Liver (tissue), 9 donors: ENCODE data around the gene HS3ST3B1. TPM values are rescaled to one million over a fixed set of nuclear protein-coding genes. Genes with fewer than 3 reads are reported as not detected.

ENCODE experiments used
- DNase-seq: peaks from one replicate; pipeline ENCODE4 v3.0.0-alpha.2; 2017; ENCODE audit warnings: low spot score
- H3K27ac ChIP-seq, 2 donors: one replicate each; pipeline ENCODE4 v1.7.0; 2013; ENCODE audit warnings: inconsistent platforms in 2 of 2, low read length in 2 of 2, control low read depth in 1 of 2, low read depth in 1 of 2, mild to moderate bottlenecking in 1 of 2
- H3K27me3 ChIP-seq, 4 donors: one replicate each; pipeline versions ENCODE4 v1.6.1 to v1.7.0; 2013; ENCODE audit warnings: low read length in 3 of 4, inconsistent platforms in 1 of 4, mild to moderate bottlenecking in 1 of 4, moderate library complexity in 1 of 4; ENCODE audit not compliant: control insufficient read depth in 4 of 4, insufficient read depth in 4 of 4
- H3K36me3 ChIP-seq, 4 donors: one replicate each; pipeline versions ENCODE4 v1.6.1 to v1.7.0; 2013; ENCODE audit warnings: low read length in 3 of 4, mild to moderate bottlenecking in 3 of 4, low read depth in 1 of 4, moderate library complexity in 1 of 4; ENCODE audit not compliant: control insufficient read depth in 4 of 4, insufficient read depth in 3 of 4
- H3K4me1 ChIP-seq, 4 donors: one replicate each; pipeline versions ENCODE4 v1.6.1 to v1.7.0; 2013; ENCODE audit warnings: low read length in 3 of 4, mild to moderate bottlenecking in 3 of 4, moderate library complexity in 1 of 4; ENCODE audit not compliant: control insufficient read depth in 4 of 4, insufficient read depth in 4 of 4
- H3K4me3 ChIP-seq, 3 donors: one replicate each; pipeline versions ENCODE4 v1.6.1 to v1.7.0; 2013; ENCODE audit warnings: low read length in 3 of 3, control low read depth in 1 of 3, low read depth in 1 of 3, mild to moderate bottlenecking in 1 of 3
- H3K9ac ChIP-seq, 2 donors: one replicate each; pipeline ENCODE4 v1.7.0; 2013; ENCODE audit warnings: low read length in 2 of 2, mild to moderate bottlenecking in 2 of 2, moderate library complexity in 2 of 2, control low read depth in 1 of 2, low read depth in 1 of 2
- H3K9me3 ChIP-seq, 4 donors: one replicate each; pipeline versions ENCODE4 v1.6.1 to v1.7.0; 2013; ENCODE audit warnings: low read length in 3 of 4; ENCODE audit not compliant: control insufficient read depth in 4 of 4
- ATF3 ChIP-seq: IDR thresholded peaks from 2 replicates; pipeline ENCODE4 v1.6.1; 2016; ENCODE audit warnings: antibody characterized with exemption
- CTCF ChIP-seq: fragments of 150-350 bp; IDR thresholded peaks from 2 replicates; pipeline ENCODE4 v1.5.1; 2017; ENCODE audit warnings: improper control_type of control experiment, low read depth, low read length; ENCODE audit not compliant: missing input control
- EGR1 ChIP-seq, 2 donors: IDR thresholded peaks; 2 replicates each; pipeline ENCODE4 v1.6.1; 2016 to 2018; ENCODE audit warnings: antibody characterized with exemption in 2 of 2, low read depth in 2 of 2
- FOXA1 ChIP-seq: IDR thresholded peaks from 2 replicates; pipeline ENCODE4 v1.6.1; 2016; ENCODE audit warnings: antibody characterized with exemption
- FOXA2 ChIP-seq: IDR thresholded peaks from 2 replicates; pipeline ENCODE4 v1.6.1; 2016; ENCODE audit warnings: antibody characterized with exemption
- GABPA ChIP-seq, 2 donors: IDR thresholded peaks in 1 of 2; conservative IDR thresholded peaks in 1 of 2; 2 replicates each; pipeline ENCODE4 v1.6.1; 2016; ENCODE audit warnings: antibody characterized with exemption in 2 of 2, mild to moderate bottlenecking in 1 of 2, moderate library complexity in 1 of 2
- HNF4A ChIP-seq, 2 donors: conservative IDR thresholded peaks; 2 replicates each; pipeline ENCODE4 v1.6.1; 2016; ENCODE audit warnings: antibody characterized with exemption in 2 of 2, mild to moderate bottlenecking in 2 of 2
- HNF4G ChIP-seq: IDR thresholded peaks from 2 replicates; pipeline ENCODE4 v1.6.1; 2016; ENCODE audit warnings: antibody characterized with exemption
- JUND ChIP-seq, 2 donors: IDR thresholded peaks; 2 replicates each; pipeline ENCODE4 v1.6.1; 2016; ENCODE audit warnings: antibody characterized with exemption in 2 of 2
- MAX ChIP-seq: IDR thresholded peaks from 2 replicates; pipeline ENCODE4 v1.6.1; 2016; ENCODE audit warnings: antibody characterized with exemption
- NR2F2 ChIP-seq: IDR thresholded peaks from 2 replicates; pipeline ENCODE4 v1.6.1; 2016; ENCODE audit warnings: antibody characterized with exemption
- RAD21 ChIP-seq, 2 donors: IDR thresholded peaks; 2 replicates each; pipeline ENCODE4 v1.6.1; 2016; ENCODE audit warnings: antibody characterized with exemption in 2 of 2, mild to moderate bottlenecking in 2 of 2
- REST ChIP-seq: IDR thresholded peaks from 2 replicates; pipeline ENCODE4 v1.6.1; 2016; ENCODE audit warnings: antibody characterized with exemption, mild to moderate bottlenecking
- RXRA ChIP-seq, 2 donors: IDR thresholded peaks; 2 replicates each; pipeline ENCODE4 v1.6.1; 2017 to 2018; ENCODE audit warnings: antibody characterized with exemption in 2 of 2, mild to moderate bottlenecking in 1 of 2
- SP1 ChIP-seq: IDR thresholded peaks from 2 replicates; pipeline ENCODE4 v1.6.1; 2018; ENCODE audit warnings: antibody characterized with exemption, mild to moderate bottlenecking
- TAF1 ChIP-seq: conservative IDR thresholded peaks from 2 replicates; pipeline ENCODE4 v1.6.1; 2016; ENCODE audit warnings: antibody characterized with exemption, mild to moderate bottlenecking
- YY1 ChIP-seq: IDR thresholded peaks from 2 replicates; pipeline ENCODE4 v1.6.1; 2016; ENCODE audit warnings: antibody characterized with exemption, mild to moderate bottlenecking
- ZBTB33 ChIP-seq: IDR thresholded peaks from 2 replicates; pipeline ENCODE4 v1.6.1; 2016; ENCODE audit warnings: antibody characterized with exemption
- WGBS: extraction: QIAGEN DNeasy Blood & Tissue Kit; methylation state at CpG from one replicate; pipeline ENCODE4 v1.1.7; 2013; 5-methylcytosine and 5-hydroxymethylcytosine counted together
- polyA plus RNA-seq, 2 donors: library from polyadenylated mRNA; stranded (reverse) in 1 of 2; unstranded in 1 of 2; fragments of 200-250 nt in 1 of 2; fragments of >200 nt in 1 of 2; fragmentation: Nextera tagmentation in 1 of 2; extraction: Ambion mirVana in 1 of 2; gene quantifications; one replicate each; pipeline versions ENCODE4 v1.2.1 to v1.2.3, GENCODE V29; 2013 to 2015
- total RNA-seq, 2 donors: library from RNA; depleted of rRNA; stranded (reverse); fragments of >200 nt; gene quantifications; one replicate each; pipeline ENCODE4 v1.2.3, GENCODE V29; 2014
- donor health status: healthy.
- donor health status: healthy.
- donor health status: healthy.
- donor health status: healthy.
- donor health status: healthy.

HS3ST3B1 gene
- total and polyA plus RNA-seq, 4 donors: 11.9 to 33.5 (median 22.4) TPM

- Histone ChIP-seq H3K27ac (peak overlapping the region in 1 of 2 donors; percentile 98), H3K4me1 (peaks cover 1 to 29% (median 12%) of the 10 kb centered on the region in 4 donors), H3K36me3 (no peaks in the 10 kb centered on the region), H3K27me3 (no peaks in the 10 kb centered on the region), H3K9me3 (no peaks in the 10 kb centered on the region), H3K9ac (peak overlapping the region in 1 of 2 donors; percentile 50), H3K4me3 (no peak overlapping the region)
- DNase-seq: no peak
- no peak for TF ChIP-seq ZBTB33
- no peak for TF ChIP-seq JUND (IDR thresholded peaks at IDR 0.05)
- TF ChIP-seq HNF4A (conservative IDR thresholded peaks at IDR 0.05): no peak
- TF ChIP-seq FOXA1: no peak
- TF ChIP-seq RXRA (IDR thresholded peaks at IDR 0.05): no peak
- no peak for TF ChIP-seq YY1
- TF ChIP-seq FOXA2: no peak
- TF ChIP-seq GABPA (IDR thresholded peaks at IDR 0.05 in 1 of 2, conservative IDR thresholded peaks at IDR 0.05 in 1 of 2): no peak
- no peak for TF ChIP-seq CTCF
- TF ChIP-seq MAX: no peak
- no peak for TF ChIP-seq RAD21 (IDR thresholded peaks at IDR 0.05)
- no peak for TF ChIP-seq SP1
- no peak for TF ChIP-seq REST
- TF ChIP-seq ATF3: no peak
- TF ChIP-seq EGR1 (IDR thresholded peaks at IDR 0.05; ENCODE audit: low read depth in 2 of 2): no peak
- no peak for TF ChIP-seq TAF1
- no peak for TF ChIP-seq HNF4G
- no peak for TF ChIP-seq NR2F2
- WGBS: 70% methylated on average over 42 of the region's 42 CpGs
Measured at GRCh38 chr17:14298221-14298946, 2.5 kb upstream of the HS3ST3B1 start.
